ENCODE data around the gene CDK4. TPM values are rescaled to one million over a fixed set of nuclear protein-coding genes. Genes with fewer than 3 reads are reported as not detected.

The CDK4 gene
- total RNA-seq, 4 donors from 2014 or later = 95.2 to 137 (median 113) TPM

DNA sequence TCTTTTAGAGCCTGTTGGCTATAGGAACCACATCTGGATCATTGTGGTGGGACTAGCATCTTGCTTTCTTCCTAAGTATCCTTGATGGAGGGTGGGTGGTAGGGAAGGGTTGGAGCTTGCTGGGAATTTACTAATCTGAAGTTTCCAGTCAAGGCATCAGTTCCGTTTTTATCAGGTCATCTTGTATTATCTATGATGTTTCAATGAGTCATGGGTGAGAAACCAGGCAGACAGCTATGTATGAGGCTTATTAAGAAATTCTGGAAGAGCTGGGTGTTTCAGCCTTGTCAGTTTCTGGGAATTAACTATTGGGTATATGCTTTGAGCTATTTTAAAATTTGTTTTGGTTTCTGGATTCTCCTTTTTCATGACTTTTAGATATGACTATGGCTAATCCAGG, 41.8 kb upstream of the CDK4 start:
- Histone ChIP-seq H3K4me3 (replicated peaks in 1 of 3) (no peak overlapping the region), H3K36me3 (peaks cover 34 to 43% of the 10 kb centered on the region in 2 donors), H3K4me1 (no peaks in the 10 kb centered on the region), H3K27me3 (no peaks in the 10 kb centered on the region), H3K27ac (no peak overlapping the region), H3K9me3 (no peaks in the 10 kb centered on the region)
- DNase-seq = no peak
- intact Hi-C loops (cut with DNase I) = no loop called here
- TF ChIP-seq CTCF (IDR thresholded peaks at IDR 0.05) (no peak), POLR2A (IDR thresholded peaks at IDR 0.05) (no peak)
- 59 to 65% methylated on average over 1 of the region's 1 CpG for WGBS, 2 donors

GRCh38 chr12:57783861-57784260, 31.8 kb upstream of the CDK4 start:
- DNase-seq = no peak
- intact Hi-C loops (cut with DNase I) = loop anchor here (5.0 kb wide), 1 partner anchor 113 kb away; no protein-coding TSS in a partner anchor
- WGBS, 2 donors = 92 to 95% methylated on average over 11 of the region's 11 CpGs
- peaks cover 0 to 15% of the 10 kb centered on the region in 2 donors for H3K36me3 ChIP-seq
- TF ChIP-seq CTCF (IDR thresholded peaks at IDR 0.05) (no peak), POLR2A (IDR thresholded peaks at IDR 0.05) (no peak)
- H3K27me3 ChIP-seq = no peaks in the 10 kb centered on the region
- H3K4me1 ChIP-seq = peaks cover 11 to 34% of the 10 kb centered on the region in 2 donors
- H3K4me3 ChIP-seq (replicated peaks in 1 of 3) = no peak overlapping the region
- H3K27ac ChIP-seq = no peak overlapping the region
- H3K9me3 ChIP-seq = no peaks in the 10 kb centered on the region

GRCh38 chr12:57783466-57783801, 31.3 kb upstream of the CDK4 start:
- peak overlapping the region in 1 of 3 donors; percentile 93 for H3K4me3 ChIP-seq (replicated peaks in 1 of 3)
- no peaks in the 10 kb centered on the region for H3K27me3 ChIP-seq
- H3K27ac ChIP-seq = no peak overlapping the region
- peaks cover 11 to 37% of the 10 kb centered on the region in 2 donors for H3K4me1 ChIP-seq
- WGBS, 2 donors = 82 to 85% methylated on average over 12 of the region's 12 CpGs
- DNase-seq = no peak
- peaks cover 0 to 15% of the 10 kb centered on the region in 2 donors for H3K36me3 ChIP-seq
- intact Hi-C loops (cut with DNase I) = loop anchor here (5.0 kb wide), 1 partner anchor 114 kb away; no protein-coding TSS in a partner anchor
- H3K9me3 ChIP-seq = no peaks in the 10 kb centered on the region
- TF ChIP-seq CTCF (IDR thresholded peaks at IDR 0.05) (no peak), POLR2A (IDR thresholded peaks at IDR 0.05) (no peak)

GRCh38 chr12:57782608-57783465, 30.7 kb upstream of the CDK4 start, which contains the start of gene TSFM:
TSS of gene TSFM (plus strand) at chr12:57782787. CDS start at chr12:57782802, 15 bp downstream.
- 1 to 2% methylated on average over 42 to 45 of the region's 45 CpGs for WGBS, 2 donors
- H3K9me3 ChIP-seq = no peaks in the 10 kb centered on the region
- TF ChIP-seq POLR2A (IDR thresholded peaks at IDR 0.05) = peak in 1 of 2 donors; percentile 47
- peak; percentile 79 to 96 (median 92) for TF ChIP-seq CTCF (IDR thresholded peaks at IDR 0.05)
- no peaks in the 10 kb centered on the region for H3K27me3 ChIP-seq
- H3K27ac ChIP-seq = peak within 1 kb of the TSS in 1 of 3 donors; percentile 64
- intact Hi-C loops (cut with DNase I) = loop anchor here (5.0 kb wide), 1 partner anchor 114 kb away; no protein-coding TSS in a partner anchor
- peak; percentile 95 to 98 for DNase-seq
- peaks cover 11 to 37% of the 10 kb centered on the region in 2 donors for H3K4me1 ChIP-seq
- peak within 1 kb of the TSS; percentile 84 to 94 (median 93) for H3K4me3 ChIP-seq (replicated peaks in 1 of 3)
- peaks cover 0 to 13% of the 10 kb centered on the region in 2 donors for H3K36me3 ChIP-seq

DNA sequence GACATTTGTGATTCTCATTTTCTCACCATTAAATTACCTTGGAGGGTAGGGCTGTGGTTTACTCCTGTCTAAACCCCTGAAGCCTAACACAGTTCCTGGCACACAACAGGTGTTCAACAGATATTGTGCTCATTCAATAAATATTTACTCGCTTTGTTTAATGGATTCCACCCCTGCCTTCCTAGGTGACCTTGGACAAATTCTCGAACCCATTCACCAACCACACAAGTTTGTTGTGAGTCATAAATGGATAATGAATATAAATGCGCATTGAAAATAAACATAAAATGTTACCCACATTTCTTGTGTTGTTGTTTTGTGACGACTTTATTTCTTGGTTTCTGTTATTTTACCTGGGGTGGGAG, 30.1 kb upstream of the CDK4 start:
- Histone ChIP-seq H3K27me3 (no peaks in the 10 kb centered on the region), H3K4me1 (peaks cover 11 to 37% of the 10 kb centered on the region in 2 donors), H3K9me3 (no peaks in the 10 kb centered on the region), H3K27ac (no peak overlapping the region), H3K36me3 (peaks cover 0 to 12% of the 10 kb centered on the region in 2 donors), H3K4me3 (replicated peaks in 1 of 3) (no peak overlapping the region)
- no peak for TF ChIP-seq POLR2A (IDR thresholded peaks at IDR 0.05)
- TF ChIP-seq CTCF (IDR thresholded peaks at IDR 0.05) = no peak
- WGBS, 2 donors = 27 to 30% methylated on average over 4 of the region's 4 CpGs
- intact Hi-C loops (cut with DNase I) = loop anchor here (5.0 kb wide), 1 partner anchor 115 kb away; no protein-coding TSS in a partner anchor
- DNase-seq = no peak

All from thyroid gland (tissue), 4 donors.